IPS DF 6.9 (cell line): Measurements from ENCODE around the gene ELF1.
"Not testable (repeated sequence)": the region's sequence is repeated elsewhere in the genome, so short reads cannot be mapped to it uniquely, and the experiment has no call there.

ENCODE experiments used
- DNase-seq: peaks from one replicate; pipeline ENCODE4 v3.0.0-alpha.2; 2013; ENCODE audit warnings: low read depth, low spot score
- H3K27ac ChIP-seq: one replicate; pipeline ENCODE4 v1.5.1; 2013; ENCODE audit warnings: low read length, control low read depth
- H3K27me3 ChIP-seq: 2 replicates; pipeline ENCODE4 v1.6.1; 2013; ENCODE audit warnings: mild to moderate bottlenecking, low read length; ENCODE audit not compliant: control insufficient read depth, insufficient read depth
- H3K36me3 ChIP-seq: 2 replicates; pipeline ENCODE4 v1.6.1; 2013; ENCODE audit warnings: low read length; ENCODE audit not compliant: control insufficient read depth, insufficient read depth
- H3K4me1 ChIP-seq: 2 replicates; pipeline ENCODE4 v1.6.1; 2013; ENCODE audit warnings: low read length; ENCODE audit not compliant: control insufficient read depth, insufficient read depth
- H3K4me3 ChIP-seq: 2 replicates; pipeline ENCODE4 v1.5.1; 2013; ENCODE audit warnings: mild to moderate bottlenecking, low read length
- H3K9me3 ChIP-seq: 2 replicates; pipeline ENCODE4 v1.6.1; 2013; ENCODE audit warnings: low read length, inconsistent platforms; ENCODE audit not compliant: control insufficient read depth, insufficient read depth
- WGBS: extraction: QIAGEN DNeasy Blood & Tissue Kit; methylation state at CpG from one replicate; pipeline ENCODE4 v1.1.7; 2013; ENCODE audit warnings: mixed read lengths, missing lambda C conversion rate; ENCODE audit not compliant: insufficient read length, insufficient coverage; 5-methylcytosine and 5-hydroxymethylcytosine counted together

The ELF1 gene

GRCh38 chr13:40916207-40916998 is 102.7 kb downstream of the ELF1 start:
- no peak for DNase-seq

GRCh38 chr13:40914863-40915262 is 104.3 kb downstream of the ELF1 start:
- DNase-seq, H3K9me3 ChIP-seq, H3K4me1 ChIP-seq, H3K27me3 ChIP-seq, H3K36me3 ChIP-seq, H3K27ac ChIP-seq, H3K4me3 ChIP-seq: not testable (repeated sequence)

More at GRCh38 chr13:40916207-40916998, 102.7 kb downstream of the ELF1 start:
- no peak overlapping the region for H3K27ac ChIP-seq
- H3K4me1 ChIP-seq, result no peaks in the 10 kb centered on the region
- no peaks in the 10 kb centered on the region for H3K36me3 ChIP-seq
- H3K27me3 ChIP-seq, result no peaks in the 10 kb centered on the region
- no peak overlapping the region for H3K4me3 ChIP-seq
- no peaks in the 10 kb centered on the region for H3K9me3 ChIP-seq
- WGBS, result 100% methylated on average over 1 of the region's 6 CpGs

- no peak for DNase-seq
- no peak overlapping the region for H3K4me3 ChIP-seq
- H3K36me3 ChIP-seq, result no peaks in the 10 kb centered on the region
- no peaks in the 10 kb centered on the region for H3K4me1 ChIP-seq
- no peak overlapping the region for H3K27ac ChIP-seq
- no peaks in the 10 kb centered on the region for H3K27me3 ChIP-seq
- H3K9me3 ChIP-seq, result no peaks in the 10 kb centered on the region
Observed at GRCh38 chr13:40911341-40911740, 107.8 kb downstream of the ELF1 start.

GRCh38 chr13:40910324-40911050 is 108.6 kb downstream of the ELF1 start:
- H3K4me3 ChIP-seq, result no peak overlapping the region
- H3K4me1 ChIP-seq, result no peaks in the 10 kb centered on the region
- no peaks in the 10 kb centered on the region for H3K27me3 ChIP-seq
- DNase-seq, result no peak
- no peaks in the 10 kb centered on the region for H3K9me3 ChIP-seq
- no peaks in the 10 kb centered on the region for H3K36me3 ChIP-seq
- no CpG with 5 or more reads among the region's 2 CpGs for WGBS
- no peak overlapping the region for H3K27ac ChIP-seq

- not testable (repeated sequence) for H3K36me3 ChIP-seq, H3K27ac ChIP-seq, H3K27me3 ChIP-seq, H3K4me1 ChIP-seq, DNase-seq, H3K9me3 ChIP-seq, H3K4me3 ChIP-seq
- no CpG with 5 or more reads among the region's 4 CpGs for WGBS
Observed at GRCh38 chr13:40909541-40910200, 109.4 kb downstream of the ELF1 start.

- Histone ChIP-seq H3K9me3 (no peaks in the 10 kb centered on the region), H3K27ac (no peak overlapping the region), H3K4me1 (no peaks in the 10 kb centered on the region), H3K4me3 (no peak overlapping the region), H3K27me3 (no peaks in the 10 kb centered on the region), H3K36me3 (no peaks in the 10 kb centered on the region)
- no peak for DNase-seq
- no CpG with 5 or more reads among the region's 1 CpG for WGBS
Observed at GRCh38 chr13:40908546-40908945, 110.6 kb downstream of the ELF1 start.

- not testable (repeated sequence) for DNase-seq, H3K4me3 ChIP-seq, H3K9me3 ChIP-seq, H3K27me3 ChIP-seq, H3K27ac ChIP-seq, H3K4me1 ChIP-seq, H3K36me3 ChIP-seq
- no CpG with 5 or more reads among the region's 31 CpGs for WGBS
Observed at GRCh38 chr13:40901032-40901431, 118.1 kb downstream of the ELF1 start.

- not testable (repeated sequence) for H3K36me3 ChIP-seq, DNase-seq, H3K4me3 ChIP-seq, H3K9me3 ChIP-seq, H3K27me3 ChIP-seq, H3K4me1 ChIP-seq, H3K27ac ChIP-seq
- WGBS, result no CpG with 5 or more reads among the region's 28 CpGs
Observed at GRCh38 chr13:40900568-40900967, 118.5 kb downstream of the ELF1 start.

GRCh38 chr13:40897053-40897452 is 122.1 kb downstream of the ELF1 start:
- Histone ChIP-seq H3K27ac (no peak overlapping the region), H3K27me3 (no peaks in the 10 kb centered on the region), H3K9me3 (no peaks in the 10 kb centered on the region), H3K4me3 (no peak overlapping the region), H3K36me3 (no peaks in the 10 kb centered on the region), H3K4me1 (no peaks in the 10 kb centered on the region)
- DNase-seq, result no peak

GRCh38 chr13:40895227-40896184 is 123.6 kb downstream of the ELF1 start:
- Histone ChIP-seq H3K9me3 (no peaks in the 10 kb centered on the region), H3K27me3 (no peaks in the 10 kb centered on the region), H3K4me1 (no peaks in the 10 kb centered on the region), H3K36me3 (no peaks in the 10 kb centered on the region), H3K27ac (no peak overlapping the region), H3K4me3 (no peak overlapping the region)
- WGBS, result no CpG with 5 or more reads among the region's 5 CpGs
- DNase-seq, result no peak
